Right lobe of liver (tissue), 6 donors: Measurements from ENCODE around the gene BCLAF1. TPM values are rescaled to one million over a fixed set of nuclear protein-coding genes. Genes with fewer than 3 reads are reported as not detected.

ENCODE experiments used
- ATAC-seq, 4 donors: fragments of 200-7000 bp; cut with Tn5 transposase; one replicate each; pipeline ENCODE4 v1.9.1; 2020; ENCODE audit warnings: mild to moderate bottlenecking in 4 of 4, moderate library complexity in 4 of 4
- DNase-seq, 3 donors: peaks; one replicate each; pipeline ENCODE4 v3.0.0-alpha.2; 2020
- H3K27ac ChIP-seq, 3 donors: fragments of 200-600 bp; one replicate each; pipeline ENCODE4 v1.8.0; 2022
- H3K27me3 ChIP-seq, 2 donors: fragments of 200-600 bp; one replicate each; pipeline ENCODE4 v1.8.0; 2022
- H3K36me3 ChIP-seq, 4 donors: fragments of 200-600 bp; sonication (generic) in 1 of 4; one replicate each; pipeline versions ENCODE4 v1.5.1 to v1.8.0; 2017 to 2022; ENCODE audit warnings: control low read depth in 1 of 4
- H3K4me1 ChIP-seq, 4 donors: fragments of 200-600 bp; sonication (generic) in 1 of 4; one replicate each; pipeline versions ENCODE4 v1.5.1 to v1.8.0; 2017 to 2022; ENCODE audit warnings: control low read depth in 1 of 4
- H3K4me3 ChIP-seq, 3 donors: fragments of 200-600 bp; one replicate each; pipeline ENCODE4 v1.8.0; 2022
- H3K9me3 ChIP-seq, 4 donors: fragments of 200-600 bp; sonication (generic) in 1 of 4; one replicate each; pipeline versions ENCODE4 v1.5.1 to v1.8.0; 2017 to 2022; ENCODE audit warnings: control low read depth in 1 of 4
- CTCF ChIP-seq, 4 donors: fragments of 200-600 bp in 3 of 4; fragments of 450-650 bp in 1 of 4; IDR thresholded peaks; one replicate each; pipeline versions ENCODE4 v1.5.1 to v1.8.0; 2016 to 2022; ENCODE audit warnings: antibody characterized with exemption in 4 of 4, mild to moderate bottlenecking in 2 of 4
- POLR2A ChIP-seq: fragments of 450-650 bp; IDR thresholded peaks from one replicate; pipeline ENCODE4 v1.6.1; 2017; ENCODE audit warnings: antibody characterized with exemption, mild to moderate bottlenecking
- WGBS: methylation state at CpG from one replicate; pipeline ENCODE4 v1.1.6; 2018; ENCODE audit warnings: low coverage, low lambda C conversion rate; ENCODE audit not compliant: insufficient coverage; ENCODE audit errors: missing lambda C conversion rate; 5-methylcytosine and 5-hydroxymethylcytosine counted together
- intact Hi-C, 2 donors: fragments of 100-400 bp; cut with DNase I; formaldehyde crosslinking; loops; one replicate each; pipeline versions ENCODE4 v1.11.2 to v1.14.1; 2022
- total RNA-seq, 6 experiments: library from RNA; depleted of rRNA in 2 of 6; stranded (reverse); fragments of >200 nt in 2 of 6; fragmentation: NEBNext Ultra II Directional in 3 of 6; extraction: Animal tissue kit (Norgen Biotek cat#: 25700) in 3 of 6; gene quantifications; one replicate each; pipeline versions ENCODE4 v1.1.0 to v1.2.4, GENCODE V29; 2016 to 2023
- donor health status: DM: no; HTN: yes; CAD: no.
- donor health status: DM: no; HTN: no; CAD: no.
- donor health status: DM: no; HTN: no; CAD: no.
- donor health status: DM: no; HTN: yes; CAD: no.
- donor health status: DM: no; HTN: yes; CAD: no.

The BCLAF1 gene
- total RNA-seq, 6 experiments from 2014 or later, result 30.5 to 57.2 (median 40.6) TPM

- intact Hi-C loops, result no loop called here
- no peaks in the 10 kb centered on the region for H3K36me3 ChIP-seq
- no peaks in the 10 kb centered on the region for H3K4me1 ChIP-seq
- no peaks in the 10 kb centered on the region for H3K9me3 ChIP-seq
- ATAC-seq (no peak), DNase-seq (no peak)
- WGBS, result 76% methylated on average over 10 of the region's 10 CpGs
- no peak overlapping the region for H3K4me3 ChIP-seq
- TF ChIP-seq CTCF (IDR thresholded peaks at IDR 0.05) (no peak), POLR2A (no peak)
- H3K27ac ChIP-seq, result no peak overlapping the region
- no peaks in the 10 kb centered on the region for H3K27me3 ChIP-seq
Measured at GRCh38 chr6:136323431-136324112, 33.9 kb upstream of the BCLAF1 start.

GRCh38 chr6:136319732-136320131 lies 30.1 kb upstream of the BCLAF1 start:
- no peak for DNase-seq
- H3K4me3 ChIP-seq, result no peak overlapping the region
- TF ChIP-seq CTCF (IDR thresholded peaks at IDR 0.05) (no peak), POLR2A (no peak)
- no peak for ATAC-seq
- no peaks in the 10 kb centered on the region for H3K9me3 ChIP-seq
- intact Hi-C loops, result no loop called here
- no peaks in the 10 kb centered on the region for H3K4me1 ChIP-seq
- no peaks in the 10 kb centered on the region for H3K27me3 ChIP-seq
- H3K27ac ChIP-seq, result no peak overlapping the region
- no peaks in the 10 kb centered on the region for H3K36me3 ChIP-seq

GRCh38 chr6:136318676-136319075 lies 29.0 kb upstream of the BCLAF1 start:
- intact Hi-C loops, result no loop called here
- no peaks in the 10 kb centered on the region for H3K9me3 ChIP-seq
- DNase-seq (no peak), ATAC-seq (no peak)
- no peaks in the 10 kb centered on the region for H3K4me1 ChIP-seq
- H3K36me3 ChIP-seq, result no peaks in the 10 kb centered on the region
- no peaks in the 10 kb centered on the region for H3K27me3 ChIP-seq
- no peak overlapping the region for H3K4me3 ChIP-seq
- 58% methylated on average over 4 of the region's 4 CpGs for WGBS
- no peak for TF ChIP-seq CTCF (IDR thresholded peaks at IDR 0.05)
- no peak for TF ChIP-seq POLR2A
- H3K27ac ChIP-seq, result no peak overlapping the region

- WGBS, result 51% methylated on average over 6 of the region's 6 CpGs
- Histone ChIP-seq H3K4me1 (no peaks in the 10 kb centered on the region), H3K36me3 (no peaks in the 10 kb centered on the region), H3K27ac (no peak overlapping the region), H3K4me3 (no peak overlapping the region), H3K27me3 (no peaks in the 10 kb centered on the region), H3K9me3 (no peaks in the 10 kb centered on the region)
- no peak for TF ChIP-seq CTCF (IDR thresholded peaks at IDR 0.05)
- TF ChIP-seq POLR2A, result no peak
- DNase-seq (no peak), ATAC-seq (no peak)
- intact Hi-C loops, result no loop called here
Measured at GRCh38 chr6:136317971-136318370, 28.3 kb upstream of the BCLAF1 start.
